ENCODE results near the gene CCDC141. TPM values are rescaled to one million over a fixed set of nuclear protein-coding genes. Genes with fewer than 3 reads are reported as not detected.
"Not testable (repeated sequence)": the region's sequence is repeated elsewhere in the genome, so short reads cannot be mapped to it uniquely, and the experiment has no call there.

Gene CCDC141
- total RNA-seq, 6 experiments from 2014 or later: 0.03 to 0.05 TPM; not detected in 4

DNA sequence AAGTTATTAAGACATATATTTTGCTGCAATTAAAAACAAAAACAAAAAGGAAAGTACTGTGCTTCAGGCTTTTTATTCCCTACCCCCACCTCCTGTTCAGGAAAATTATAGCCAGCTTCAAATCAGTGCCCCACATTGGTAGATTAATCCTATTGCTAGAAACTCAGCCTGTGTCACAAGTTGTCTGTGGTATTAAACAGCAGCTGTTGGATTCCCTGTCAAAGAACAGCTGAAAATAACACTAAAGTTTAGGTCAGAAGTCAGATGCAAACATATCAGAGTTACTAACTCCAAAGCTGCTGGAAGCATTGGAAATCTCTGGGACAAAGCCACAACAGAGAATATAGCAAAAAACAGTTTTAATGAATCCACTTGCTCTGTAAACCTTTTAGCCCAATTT is 818 bp upstream of the CCDC141 start:
- no peak overlapping the region for H3K27ac Mint-ChIP-seq
- no peak for DNase-seq

DNA sequence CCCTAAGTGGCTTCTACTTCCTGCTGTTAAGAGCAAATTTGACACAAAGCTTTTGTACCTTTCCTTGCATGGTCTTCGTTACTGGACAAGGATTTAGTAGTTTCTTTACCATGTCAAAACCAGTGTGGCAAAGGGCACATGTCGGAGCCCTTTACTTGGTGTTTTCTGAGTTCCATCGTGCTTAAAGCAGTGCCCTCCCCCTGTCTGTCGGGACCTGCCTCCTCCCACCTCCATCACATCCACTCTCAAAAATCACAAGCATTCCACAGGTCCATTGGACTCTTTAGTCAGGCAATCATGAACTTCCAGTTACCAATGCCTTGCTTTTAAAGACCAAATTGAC is 763 bp downstream of the CCDC141 start:
- Mint-ChIP-seq H3K9me3 (no peaks in the 10 kb centered on the region), H3K4me1 (ENCODE audit: low read depth) (peaks cover 6% of the 10 kb centered on the region; the same call in 1 of the 2 replicates), H3K27me3 (ENCODE audit: insufficient read depth) (peaks cover 2% of the 10 kb centered on the region), H3K36me3 (ENCODE audit: low read depth) (no peaks in the 10 kb centered on the region), H3K4me3 (no peak overlapping the region; the same call in 1 of the 2 replicates), H3K27ac (no peak overlapping the region)
- no peak for DNase-seq
- TF ChIP-seq, protein P1, sequence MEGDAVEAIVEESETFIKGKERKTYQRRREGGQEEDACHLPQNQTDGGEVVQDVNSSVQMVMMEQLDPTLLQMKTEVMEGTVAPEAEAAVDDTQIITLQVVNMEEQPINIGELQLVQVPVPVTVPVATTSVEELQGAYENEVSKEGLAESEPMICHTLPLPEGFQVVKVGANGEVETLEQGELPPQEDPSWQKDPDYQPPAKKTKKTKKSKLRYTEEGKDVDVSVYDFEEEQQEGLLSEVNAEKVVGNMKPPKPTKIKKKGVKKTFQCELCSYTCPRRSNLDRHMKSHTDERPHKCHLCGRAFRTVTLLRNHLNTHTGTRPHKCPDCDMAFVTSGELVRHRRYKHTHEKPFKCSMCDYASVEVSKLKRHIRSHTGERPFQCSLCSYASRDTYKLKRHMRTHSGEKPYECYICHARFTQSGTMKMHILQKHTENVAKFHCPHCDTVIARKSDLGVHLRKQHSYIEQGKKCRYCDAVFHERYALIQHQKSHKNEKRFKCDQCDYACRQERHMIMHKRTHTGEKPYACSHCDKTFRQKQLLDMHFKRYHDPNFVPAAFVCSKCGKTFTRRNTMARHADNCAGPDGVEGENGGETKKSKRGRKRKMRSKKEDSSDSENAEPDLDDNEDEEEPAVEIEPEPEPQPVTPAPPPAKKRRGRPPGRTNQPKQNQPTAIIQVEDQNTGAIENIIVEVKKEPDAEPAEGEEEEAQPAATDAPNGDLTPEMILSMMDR (IDR thresholded peaks at IDR 0.05): no peak

More for the DNA sequence above, 818 bp upstream of the CCDC141 start:
- TF ChIP-seq, protein P1 (IDR thresholded peaks at IDR 0.05): no peak
- Mint-ChIP-seq H3K36me3 (ENCODE audit: low read depth) (no peaks in the 10 kb centered on the region), H3K9me3 (no peaks in the 10 kb centered on the region), H3K4me3 (no peak overlapping the region), H3K27me3 (ENCODE audit: insufficient read depth) (peaks cover 2% of the 10 kb centered on the region), H3K4me1 (ENCODE audit: low read depth) (peaks cover 6% of the 10 kb centered on the region; the same call in 1 of the 2 replicates)

DNA sequence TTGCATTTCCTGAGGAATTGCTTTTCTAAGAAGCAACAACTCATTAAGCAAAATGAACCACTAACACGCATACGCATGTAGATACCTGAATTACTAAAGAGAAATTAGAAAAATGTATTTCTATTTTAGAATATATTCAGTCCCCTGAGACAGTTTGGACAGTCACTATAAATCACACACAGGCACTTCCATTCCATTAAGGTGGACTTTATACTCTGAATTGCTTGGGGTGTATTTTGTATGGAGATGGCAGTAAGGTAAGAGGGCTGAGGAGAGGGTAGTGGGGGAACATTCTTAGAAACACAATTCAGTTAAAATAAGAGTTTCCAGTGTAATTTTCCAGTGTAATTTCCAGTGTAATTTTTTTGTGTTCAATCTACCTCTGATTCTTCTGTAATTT is 1.8 kb downstream of the CCDC141 start:
- no peaks in the 10 kb centered on the region for H3K36me3 Mint-ChIP-seq (ENCODE audit: low read depth)
- H3K9me3 Mint-ChIP-seq: no peaks in the 10 kb centered on the region
- peaks cover 6% of the 10 kb centered on the region; the same call in 1 of the 2 replicates for H3K4me1 Mint-ChIP-seq (ENCODE audit: low read depth)
- TF ChIP-seq, protein P1 (IDR thresholded peaks at IDR 0.05): no peak
- no peak for DNase-seq
- peaks cover 2% of the 10 kb centered on the region for H3K27me3 Mint-ChIP-seq (ENCODE audit: insufficient read depth)
- no peak overlapping the region for H3K4me3 Mint-ChIP-seq
- H3K27ac Mint-ChIP-seq: no peak overlapping the region

DNA sequence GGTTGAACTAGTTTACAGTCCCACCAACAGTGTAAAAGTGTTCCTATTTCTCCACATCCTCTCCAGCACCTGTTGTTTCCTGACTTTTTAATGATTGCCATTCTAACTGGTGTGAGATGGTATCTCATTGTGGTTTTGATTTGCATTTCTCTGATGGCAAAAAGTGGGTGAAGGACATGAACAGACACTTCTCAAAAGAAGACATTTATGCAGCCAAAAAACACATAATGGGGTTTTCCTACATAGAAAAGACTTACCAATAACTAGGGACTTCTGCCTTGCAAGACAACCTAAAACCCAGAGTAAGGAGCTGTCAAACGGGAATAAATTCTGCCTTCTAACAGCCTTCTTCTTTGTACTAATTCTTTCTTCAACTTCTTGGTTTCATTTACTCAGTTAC is 4.3 kb downstream of the CCDC141 start:
- H3K27ac Mint-ChIP-seq; H3K4me1 Mint-ChIP-seq (ENCODE audit: low read depth); H3K27me3 Mint-ChIP-seq (ENCODE audit: insufficient read depth); H3K4me3 Mint-ChIP-seq; H3K36me3 Mint-ChIP-seq (ENCODE audit: low read depth); DNase-seq; H3K9me3 Mint-ChIP-seq: not testable (repeated sequence)

DNA sequence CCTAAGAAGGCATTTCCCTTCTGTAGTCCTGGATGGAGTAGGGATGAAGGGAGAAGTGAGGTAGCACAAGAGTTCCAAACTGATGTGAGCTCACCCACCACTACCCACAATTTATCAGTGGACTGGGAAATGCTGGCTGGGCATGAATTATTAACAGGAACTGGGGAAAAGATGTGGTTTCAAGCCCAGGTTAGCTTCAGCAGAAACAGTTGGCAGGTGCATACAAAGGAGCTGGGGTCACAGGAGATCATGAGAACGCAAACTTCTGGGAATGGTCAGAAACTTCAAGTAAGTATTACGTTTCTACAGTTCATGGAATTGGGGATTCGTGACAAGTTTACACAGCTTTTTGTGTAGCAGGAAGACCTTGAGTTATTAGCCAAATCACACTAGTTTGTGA is 5.4 kb downstream of the CCDC141 start:
- peak overlapping the region; percentile 26; the same call in 1 of the 2 replicates for H3K4me3 Mint-ChIP-seq
- no peaks in the 10 kb centered on the region for H3K36me3 Mint-ChIP-seq (ENCODE audit: low read depth)
- no peak overlapping the region for H3K27ac Mint-ChIP-seq
- H3K27me3 Mint-ChIP-seq (ENCODE audit: insufficient read depth): peaks cover 7% of the 10 kb centered on the region
- TF ChIP-seq, protein P1 (IDR thresholded peaks at IDR 0.05): no peak
- H3K4me1 Mint-ChIP-seq (ENCODE audit: low read depth): peaks cover 1% of the 10 kb centered on the region; the same call in 1 of the 2 replicates
- no peaks in the 10 kb centered on the region; the same call in 1 of the 2 replicates for H3K9me3 Mint-ChIP-seq
- DNase-seq: no peak

DNA sequence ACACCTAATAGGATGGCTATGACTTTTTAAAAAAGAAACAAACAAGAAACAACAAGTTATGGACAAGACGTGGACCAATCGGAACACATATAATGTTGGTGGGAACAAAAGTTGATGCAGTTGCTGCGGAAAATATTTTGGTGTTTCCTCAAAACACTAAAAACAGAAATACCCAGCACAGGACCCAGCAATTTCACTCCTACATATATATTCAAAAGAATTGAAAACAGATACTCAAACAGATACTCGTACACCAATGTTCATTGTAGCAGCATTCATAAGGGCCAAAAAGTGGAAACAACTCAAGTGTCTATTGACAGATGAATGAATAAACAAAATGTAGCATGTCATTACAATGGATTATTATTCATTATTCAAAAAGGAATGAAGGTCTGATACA is 12.1 kb downstream of the CCDC141 start:
- no peak for DNase-seq
- Mint-ChIP-seq H3K27ac (no peak overlapping the region), H3K36me3 (ENCODE audit: low read depth) (no peaks in the 10 kb centered on the region), H3K4me3 (no peak overlapping the region), H3K4me1 (ENCODE audit: low read depth) (no peaks in the 10 kb centered on the region), H3K27me3 (ENCODE audit: insufficient read depth) (peaks cover 7% of the 10 kb centered on the region), H3K9me3 (no peaks in the 10 kb centered on the region; the same call in none of the 2 replicates)
- TF ChIP-seq, protein P1 (IDR thresholded peaks at IDR 0.05): no peak

All from HFFc6 (cell line).